Spleen (tissue), 11 donors: ENCODE measurements around the gene PLA2G4A. TPM values are rescaled to one million over a fixed set of nuclear protein-coding genes. Genes with fewer than 3 reads are reported as not detected.

ENCODE experiments used
- DNase-seq: peaks from one replicate; pipeline ENCODE4 v3.0.0-alpha.2; 2020
- H3K27ac ChIP-seq, 8 donors: fragments of 200-600 bp; sonication (generic) in 7 of 8; 1 replicate in 4 of 8; 2 replicates in 4 of 8; pipeline versions ENCODE4 v1.5.0 to v1.8.0; 2016 to 2021; ENCODE audit warnings: inconsistent platforms in 4 of 8, mild to moderate bottlenecking in 4 of 8, moderate library complexity in 1 of 8
- H3K27me3 ChIP-seq, 7 donors: fragments of 200-600 bp; sonication (generic) in 6 of 7; replicated peaks in 1 of 7; 1 replicate in 4 of 7; 2 replicates in 3 of 7; pipeline versions ENCODE4 v1.5.0 to v1.8.0; 2016 to 2021; ENCODE audit warnings: inconsistent platforms in 3 of 7, mild to moderate bottlenecking in 1 of 7
- H3K36me3 ChIP-seq, 6 donors: fragments of 200-600 bp; sonication (generic) in 5 of 6; 1 replicate in 4 of 6; 2 replicates in 2 of 6; pipeline versions ENCODE4 v1.5.0 to v1.8.0; 2016 to 2021; ENCODE audit warnings: inconsistent platforms in 2 of 6
- H3K4me1 ChIP-seq, 6 donors: fragments of 200-600 bp; sonication (generic) in 5 of 6; 1 replicate in 3 of 6; 2 replicates in 3 of 6; pipeline versions ENCODE4 v1.5.0 to v1.8.0; 2016 to 2021; ENCODE audit warnings: inconsistent platforms in 3 of 6
- H3K4me3 ChIP-seq, 8 donors: fragments of 200-600 bp; sonication (generic) in 7 of 8; 1 replicate in 4 of 8; 2 replicates in 4 of 8; pipeline versions ENCODE4 v1.5.0 to v1.8.0; 2016 to 2021; ENCODE audit warnings: inconsistent platforms in 4 of 8, mild to moderate bottlenecking in 4 of 8, moderate library complexity in 2 of 8
- H3K9me3 ChIP-seq, 8 donors: fragments of 200-600 bp; sonication (generic) in 7 of 8; 1 replicate in 4 of 8; 2 replicates in 4 of 8; pipeline versions ENCODE4 v1.5.0 to v1.8.0; 2016 to 2021; ENCODE audit warnings: inconsistent platforms in 4 of 8
- POLR2A ChIP-seq, 3 donors: fragments of 450-650 bp; IDR thresholded peaks; one replicate each; pipeline ENCODE4 v1.5.1; 2017; ENCODE audit warnings: antibody characterized with exemption in 3 of 3, mild to moderate bottlenecking in 1 of 3
- POLR2AphosphoS5 ChIP-seq, 3 donors: sonication (generic); formaldehyde crosslinking; IDR thresholded peaks; one replicate each; pipeline ENCODE4 v1.5.1; 2017; ENCODE audit warnings: antibody characterized with exemption in 3 of 3
- WGBS, 5 donors: extraction: QIAGEN DNeasy Blood & Tissue Kit in 3 of 5; methylation state at CpG; one replicate each; pipeline versions ENCODE4 v1.1.5 to v1.1.7; 2013 to 2018; 5-methylcytosine and 5-hydroxymethylcytosine counted together
- intact Hi-C: fragments of 100-400 bp; cut with DNase I; formaldehyde crosslinking; loops from one replicate; pipeline ENCODE4 v1.15.0; 2023; ENCODE audit warnings: low total_unique reads
- polyA plus RNA-seq, 3 donors: library from polyadenylated mRNA; stranded (reverse); fragments of 200-250 nt; gene quantifications; one replicate each; pipeline ENCODE4 v1.2.1, GENCODE V29; 2013
- total RNA-seq, 7 donors: library from RNA; depleted of rRNA in 3 of 7; stranded (reverse); fragments of >200 nt in 3 of 7; fragmentation: NEBNext Ultra II Directional in 4 of 7; extraction: Animal tissue kit (Norgen Biotek cat#: 25700) in 4 of 7; gene quantifications; one replicate each; pipeline versions ENCODE4 v1.1.0 to v1.2.1, GENCODE V29; 2016 to 2021
- TF ChIP-seq, protein P1 (sequence below), 11 experiments: fragments of 200-600 bp in 7 of 11; fragments of 450-650 bp in 4 of 11; sonication (generic) in 4 of 11; IDR thresholded peaks in 8 of 11; conservative IDR thresholded peaks in 3 of 11; 1 replicate in 7 of 11; 2 replicates in 4 of 11; pipeline versions ENCODE4 v1.4.0 to v1.8.0; 2016 to 2021; ENCODE audit warnings: antibody characterized with exemption in 11 of 11, inconsistent platforms in 4 of 11, mild to moderate bottlenecking in 1 of 11
- donor health status: healthy with polysubstance abuse.
- donor health status: DM: no; HTN: no; CAD: no; lungs with moderate emphysema.
- donor health status: DM: no; HTN: no; CAD: no.
- donor health status: Bipolar disorder and iron deficiency.
- donor health status: healthy.
- donor health status: DM: no; HTN: no; CAD: no.
- donor health status: DM: yes; HTN: yes; CAD: no.

PLA2G4A gene
- total and polyA plus RNA-seq, 10 donors = 1.2 to 11.6 (median 7.2) TPM

DNA sequence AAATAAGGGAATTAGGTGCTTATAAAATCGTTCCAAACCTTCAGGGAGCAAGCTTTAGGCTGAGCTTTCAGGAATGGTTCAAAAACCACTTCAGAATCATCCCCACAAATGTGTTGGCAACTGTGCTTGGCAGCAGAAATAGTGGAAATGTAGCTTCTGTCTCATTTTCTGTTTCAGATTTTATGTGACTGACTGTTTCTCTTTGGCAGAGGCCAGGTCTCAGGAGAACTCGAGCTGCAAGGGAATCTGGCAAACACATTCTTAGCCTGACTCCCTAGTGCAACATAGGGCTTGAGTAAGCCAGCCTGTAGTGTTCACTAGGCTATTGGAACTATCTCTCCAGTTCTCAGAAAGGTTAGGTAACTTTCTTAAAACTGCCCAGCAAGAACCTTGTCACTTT is 128.6 kb downstream of the PLA2G4A start:
- Histone ChIP-seq H3K4me1 (no peaks in the 10 kb centered on the region), H3K27ac (no peak overlapping the region), H3K27me3 (no peaks in the 10 kb centered on the region), H3K4me3 (no peak overlapping the region), H3K36me3 (peaks cover 0 to 12% (median 0%) of the 10 kb centered on the region in 6 donors), H3K9me3 (no peaks in the 10 kb centered on the region)
- intact Hi-C loops = no loop called here
- no peak for TF ChIP-seq POLR2AphosphoS5 (IDR thresholded peaks at IDR 0.05)
- no peak for TF ChIP-seq POLR2A (IDR thresholded peaks at IDR 0.05)
- TF ChIP-seq, protein P1, sequence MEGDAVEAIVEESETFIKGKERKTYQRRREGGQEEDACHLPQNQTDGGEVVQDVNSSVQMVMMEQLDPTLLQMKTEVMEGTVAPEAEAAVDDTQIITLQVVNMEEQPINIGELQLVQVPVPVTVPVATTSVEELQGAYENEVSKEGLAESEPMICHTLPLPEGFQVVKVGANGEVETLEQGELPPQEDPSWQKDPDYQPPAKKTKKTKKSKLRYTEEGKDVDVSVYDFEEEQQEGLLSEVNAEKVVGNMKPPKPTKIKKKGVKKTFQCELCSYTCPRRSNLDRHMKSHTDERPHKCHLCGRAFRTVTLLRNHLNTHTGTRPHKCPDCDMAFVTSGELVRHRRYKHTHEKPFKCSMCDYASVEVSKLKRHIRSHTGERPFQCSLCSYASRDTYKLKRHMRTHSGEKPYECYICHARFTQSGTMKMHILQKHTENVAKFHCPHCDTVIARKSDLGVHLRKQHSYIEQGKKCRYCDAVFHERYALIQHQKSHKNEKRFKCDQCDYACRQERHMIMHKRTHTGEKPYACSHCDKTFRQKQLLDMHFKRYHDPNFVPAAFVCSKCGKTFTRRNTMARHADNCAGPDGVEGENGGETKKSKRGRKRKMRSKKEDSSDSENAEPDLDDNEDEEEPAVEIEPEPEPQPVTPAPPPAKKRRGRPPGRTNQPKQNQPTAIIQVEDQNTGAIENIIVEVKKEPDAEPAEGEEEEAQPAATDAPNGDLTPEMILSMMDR (IDR thresholded peaks at IDR 0.05 in 8 of 11, conservative IDR thresholded peaks at IDR 0.05 in 3 of 11) = no peak
- no peak for DNase-seq
- WGBS, 5 donors = 25 to 49% (median 30%) methylated on average over 2 of the region's 2 CpGs

DNA sequence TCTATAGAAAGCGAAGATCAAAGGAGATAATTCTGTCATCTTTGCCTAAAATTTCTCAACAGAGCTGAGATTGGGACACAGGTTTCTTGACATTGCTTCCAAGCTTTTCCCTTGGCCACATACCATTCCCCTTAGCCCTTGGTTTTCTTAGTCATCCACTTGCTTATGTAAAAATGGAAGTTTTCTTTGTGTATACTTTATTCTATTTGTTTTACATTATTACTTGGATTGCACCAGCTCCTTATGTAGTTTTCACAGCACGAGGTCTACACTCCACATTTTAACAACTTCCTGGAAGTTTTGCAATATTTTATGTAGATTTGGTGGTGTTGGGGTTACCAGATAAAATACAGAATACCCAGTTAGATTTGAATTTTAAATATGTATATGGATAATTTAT is 129.8 kb downstream of the PLA2G4A start:
- intact Hi-C loops = no loop called here
- no peak for DNase-seq
- no peaks in the 10 kb centered on the region for H3K4me1 ChIP-seq
- no peak overlapping the region for H3K4me3 ChIP-seq
- H3K27me3 ChIP-seq = no peaks in the 10 kb centered on the region
- H3K36me3 ChIP-seq = peaks cover 0 to 12% (median 0%) of the 10 kb centered on the region in 6 donors
- no peaks in the 10 kb centered on the region for H3K9me3 ChIP-seq
- TF ChIP-seq, protein P1 (IDR thresholded peaks at IDR 0.05 in 8 of 11, conservative IDR thresholded peaks at IDR 0.05 in 3 of 11) = no peak
- TF ChIP-seq POLR2AphosphoS5 (IDR thresholded peaks at IDR 0.05) = no peak
- no peak for TF ChIP-seq POLR2A (IDR thresholded peaks at IDR 0.05)
- no peak overlapping the region for H3K27ac ChIP-seq
- WGBS, 5 donors = 50 to 79% (median 62%) methylated on average over 2 of the region's 2 CpGs

DNA sequence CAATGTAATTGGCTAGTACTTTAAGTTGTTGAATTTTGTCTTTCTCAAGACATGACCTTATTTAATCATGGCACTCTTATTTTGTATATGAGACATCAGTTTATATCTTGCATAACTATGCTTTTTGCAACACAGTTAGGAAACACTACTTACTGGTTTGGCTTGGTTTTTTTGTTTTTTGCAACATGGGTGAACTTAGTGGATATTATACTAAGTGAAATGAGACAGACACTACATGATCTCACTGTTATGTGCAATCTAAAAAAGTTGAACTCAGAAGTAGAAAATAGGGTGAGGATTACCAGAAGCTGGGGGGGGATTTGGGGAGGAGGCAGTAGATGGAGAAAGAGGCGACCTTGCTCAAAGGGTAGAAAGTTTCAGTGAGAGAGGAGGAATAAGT is 132.1 kb downstream of the PLA2G4A start:
- H3K4me1 ChIP-seq = no peaks in the 10 kb centered on the region
- no peak overlapping the region for H3K27ac ChIP-seq
- DNase-seq = no peak
- intact Hi-C loops = no loop called here
- TF ChIP-seq, protein P1 (IDR thresholded peaks at IDR 0.05 in 8 of 11, conservative IDR thresholded peaks at IDR 0.05 in 3 of 11) = no peak
- TF ChIP-seq POLR2AphosphoS5 (IDR thresholded peaks at IDR 0.05) (no peak), POLR2A (IDR thresholded peaks at IDR 0.05) (no peak)
- 59 to 93% (median 74%) methylated on average over 1 of the region's 1 CpG for WGBS, 5 donors
- peaks cover 0 to 27% (median 0%) of the 10 kb centered on the region in 6 donors for H3K36me3 ChIP-seq
- no peaks in the 10 kb centered on the region for H3K27me3 ChIP-seq
- no peak overlapping the region for H3K4me3 ChIP-seq
- no peaks in the 10 kb centered on the region for H3K9me3 ChIP-seq

DNA sequence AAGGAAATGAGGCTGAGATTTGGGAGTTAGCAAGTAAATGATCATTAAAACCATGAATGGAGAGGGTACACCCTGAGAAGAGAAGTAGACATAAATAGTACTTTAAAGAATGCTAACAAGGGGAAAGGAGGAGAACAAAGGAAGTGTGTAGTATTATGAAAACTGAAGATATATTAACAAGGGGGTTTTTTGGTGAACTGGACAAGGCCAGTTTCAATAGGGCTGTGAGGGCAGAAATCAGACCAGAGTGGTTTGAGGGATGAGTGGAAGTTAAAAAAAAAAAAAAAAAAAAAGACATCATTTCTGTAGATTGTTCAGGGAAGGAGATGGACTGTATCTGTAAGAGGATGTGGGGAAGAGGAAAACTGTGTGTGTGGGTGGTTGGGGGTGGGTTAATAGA is 137.1 kb downstream of the PLA2G4A start:
- no peak overlapping the region for H3K4me3 ChIP-seq
- no peak for DNase-seq
- no peaks in the 10 kb centered on the region for H3K27me3 ChIP-seq
- intact Hi-C loops = no loop called here
- no peak overlapping the region for H3K27ac ChIP-seq
- TF ChIP-seq, protein P1 (IDR thresholded peaks at IDR 0.05 in 8 of 11, conservative IDR thresholded peaks at IDR 0.05 in 3 of 11) = no peak
- TF ChIP-seq POLR2A (IDR thresholded peaks at IDR 0.05) (no peak), POLR2AphosphoS5 (IDR thresholded peaks at IDR 0.05) (no peak)
- peaks cover 0 to 21% (median 0%) of the 10 kb centered on the region in 6 donors for H3K36me3 ChIP-seq
- H3K4me1 ChIP-seq = no peaks in the 10 kb centered on the region
- no peaks in the 10 kb centered on the region for H3K9me3 ChIP-seq
